Endothelial cell of umbilical vein (primary cell): ENCODE data around the gene A3GALT2. TPM values are rescaled to one million over a fixed set of nuclear protein-coding genes. Genes with fewer than 3 reads are reported as not detected.

Experiments used
- BruUV-seq: library from RNA; stranded (reverse); fragments of 400-500 nt; replicated peaks from 2 replicates; lab custom pipeline; 2021; lab: Mats Ljungman, UMichigan
- CTCF ChIA-PET: fragments of 300-600, 350-600 bp; sonication (Branson Sonifier 250); formaldehyde crosslinking; loops from one replicate; lab custom pipeline; 2021; ENCODE audit warnings: antibody characterized with exemption, inconsistent platforms; lab: Charles Lee
- POLR2A ChIA-PET: fragments of 300-600, 350-600 bp; sonication (Branson Sonifier 250); formaldehyde crosslinking; loops from one replicate; lab custom pipeline; 2021; ENCODE audit warnings: antibody characterized with exemption, inconsistent platforms; lab: Charles Lee
- DNase-seq: peaks from one replicate; pipeline ENCODE4 v3.0.0-alpha.2; 2011; ENCODE audit warnings: low read depth, low spot score
- FAIRE-seq: peaks from 2 replicates; lab custom pipeline; 2011; peaks lifted over from hg19 to GRCh38; lab: Jason Lieb, UNC
- H2AFZ ChIP-seq: 2 replicates; pipeline ENCODE4 v1.6.0; 2012; ENCODE audit warnings: low read depth, low read length, control low read depth, inconsistent platforms
- H3K27ac ChIP-seq: 2 replicates; pipeline ENCODE4 v1.5.1; 2011; ENCODE audit warnings: low read depth, mild to moderate bottlenecking, control low read depth, low read length, moderate library complexity; ENCODE audit not compliant: insufficient read depth
- H3K27me3 ChIP-seq, 2 experiments: 2 replicates each; pipeline versions ENCODE4 v1.6.0 to v1.6.1; 2011; ENCODE audit warnings: low read length in 2 of 2, mixed read lengths in 1 of 2; ENCODE audit not compliant: control insufficient read depth in 2 of 2, insufficient read depth in 2 of 2
- H3K36me3 ChIP-seq, 2 experiments: 2 replicates in 1 of 2; 3 replicates in 1 of 2; pipeline ENCODE4 v1.5.1; 2011; ENCODE audit warnings: low read length in 2 of 2, mild to moderate bottlenecking in 1 of 2, moderate library complexity in 1 of 2; ENCODE audit not compliant: control insufficient read depth in 2 of 2, insufficient read depth in 2 of 2; ENCODE audit errors: extremely low read depth in 1 of 2
- H3K4me1 ChIP-seq: 3 replicates; pipeline ENCODE4 v1.5.1; 2011; ENCODE audit warnings: mild to moderate bottlenecking, low read length; ENCODE audit not compliant: control insufficient read depth, insufficient read depth; ENCODE audit errors: extremely low read depth
- H3K4me2 ChIP-seq: 2 replicates; pipeline ENCODE4 v1.6.1; 2011; ENCODE audit warnings: low read length, control low read depth, mixed read lengths; ENCODE audit not compliant: insufficient read depth
- H3K4me3 ChIP-seq, 3 experiments: fragments of 200-600 bp in 1 of 3; sonication (generic), shearing (Covaris generic) in 1 of 3; replicated peaks in 1 of 3; 2 replicates each; pipeline ENCODE4 v1.5.1; 2011 to 2016; ENCODE audit warnings: control low read depth in 3 of 3, low read length in 3 of 3, mild to moderate bottlenecking in 2 of 3, inconsistent platforms in 1 of 3, low read depth in 1 of 3, moderate library complexity in 1 of 3; ENCODE audit not compliant: insufficient read depth in 1 of 3
- H3K79me2 ChIP-seq: 2 replicates; pipeline ENCODE4 v1.6.0; 2012; ENCODE audit warnings: low read length, inconsistent platforms; ENCODE audit not compliant: control insufficient read depth, insufficient read depth
- H3K9ac ChIP-seq: replicated peaks from 2 replicates; pipeline ENCODE3; 2011; ENCODE audit warnings: low read length, control low read depth; ENCODE audit not compliant: insufficient read depth; ENCODE audit errors: extremely low read depth
- H3K9me1 ChIP-seq: replicated peaks from 3 replicates; pipeline ENCODE4 v1.6.0; 2011; ENCODE audit warnings: mild to moderate bottlenecking, low read length; ENCODE audit not compliant: control insufficient read depth, insufficient read depth; ENCODE audit errors: extremely low read depth
- H3K9me3 ChIP-seq: replicated peaks from 2 replicates; pipeline ENCODE4 v1.5.1; 2012; ENCODE audit warnings: low read length, inconsistent platforms; ENCODE audit not compliant: control insufficient read depth, insufficient read depth
- H4K20me1 ChIP-seq: replicated peaks from 2 replicates; pipeline ENCODE3; 2011; ENCODE audit warnings: mild to moderate bottlenecking, low read length; ENCODE audit not compliant: control insufficient read depth, insufficient read depth; ENCODE audit errors: extremely low read depth
- JUN ChIP-seq: IDR thresholded peaks from 2 replicates; pipeline ENCODE4 v1.6.1; 2011; ENCODE audit warnings: borderline replicate concordance, low read depth; ENCODE audit not compliant: insufficient read length, insufficient read depth
- MYC ChIP-seq: IDR thresholded peaks from one replicate; pipeline ENCODE4 v1.6.1; 2011; ENCODE audit warnings: mild to moderate bottlenecking, low read depth, low read length
- POLR2A ChIP-seq: IDR thresholded peaks from 2 replicates; pipeline ENCODE4 v1.6.1; 2012; ENCODE audit warnings: low read depth, mild to moderate bottlenecking, control low read depth, low read length
- POLR2AphosphoS5 ChIP-seq: IDR thresholded peaks from 2 replicates; pipeline ENCODE4 v1.6.1; 2012; ENCODE audit warnings: low read depth, mild to moderate bottlenecking, control low read depth, low read length, moderate library complexity; ENCODE audit not compliant: insufficient read depth
- dilution Hi-C: fragments of 300-500 bp; cut with MboI; formaldehyde crosslinking; loops from one replicate; pipeline ENCODE4 v1.15.0; 2019; ENCODE audit warnings: low sequenced_read_pairs; ENCODE audit not compliant: extremely low pct_ligation_motif_present
- intact Hi-C: fragments of 100-400 bp; cut with micrococcal nuclease; formaldehyde crosslinking; loops from one replicate; pipeline ENCODE4 v1.10.0; 2022
- polyA plus RNA-seq, 4 experiments: library from polyadenylated mRNA; depleted of rRNA in 3 of 4; stranded (reverse) in 3 of 4; unstranded in 1 of 4; fragments of >200 nt; gene quantifications; 2 replicates each; pipeline versions ENCODE4 v1.2.1 to v1.2.3, GENCODE V29; 2011 to 2012; ENCODE audit warnings: missing spikeins in 1 of 4
- total RNA-seq: library from RNA; stranded (reverse); gene quantifications from 2 replicates; pipeline ENCODE4 v1.2.3, GENCODE V29; 2021
- TF ChIP-seq, protein P1 (sequence below), 2 donors: IDR thresholded peaks; 1 replicate in 1 of 2; 2 replicates in 1 of 2; pipeline ENCODE4 v1.5.1; 2011; ENCODE audit warnings: low read length in 2 of 2, mild to moderate bottlenecking in 2 of 2, moderate library complexity in 2 of 2, control low read depth in 1 of 2, inconsistent platforms in 1 of 2, low read depth in 1 of 2; ENCODE audit not compliant: insufficient read depth in 1 of 2; ENCODE audit errors: extremely low read depth in 1 of 2
- TF ChIP-seq, protein P2 (sequence below): IDR thresholded peaks from 2 replicates; pipeline ENCODE4 v1.6.1; 2011; ENCODE audit not compliant: insufficient read depth, insufficient read length

The A3GALT2 gene
- total and polyA plus RNA-seq, 2 donors (not counting 3 experiments of a cell fraction or from before 2014, with no cell fraction given), result not detected

- peak overlapping the region; percentile 4 for H3K4me2 ChIP-seq
- no peaks in the 10 kb centered on the region for H3K9me3 ChIP-seq
- DNase-seq (no peak), FAIRE-seq (no peak)
- H3K4me3 ChIP-seq, result no peak overlapping the region
- dilution Hi-C loops (no loop called here), intact Hi-C loops (loop anchor here (1.0 kb wide), 1 partner anchor 44 kb away; no protein-coding TSS in a partner anchor)
- TF ChIP-seq MYC, result no peak
- TF ChIP-seq, protein P1, sequence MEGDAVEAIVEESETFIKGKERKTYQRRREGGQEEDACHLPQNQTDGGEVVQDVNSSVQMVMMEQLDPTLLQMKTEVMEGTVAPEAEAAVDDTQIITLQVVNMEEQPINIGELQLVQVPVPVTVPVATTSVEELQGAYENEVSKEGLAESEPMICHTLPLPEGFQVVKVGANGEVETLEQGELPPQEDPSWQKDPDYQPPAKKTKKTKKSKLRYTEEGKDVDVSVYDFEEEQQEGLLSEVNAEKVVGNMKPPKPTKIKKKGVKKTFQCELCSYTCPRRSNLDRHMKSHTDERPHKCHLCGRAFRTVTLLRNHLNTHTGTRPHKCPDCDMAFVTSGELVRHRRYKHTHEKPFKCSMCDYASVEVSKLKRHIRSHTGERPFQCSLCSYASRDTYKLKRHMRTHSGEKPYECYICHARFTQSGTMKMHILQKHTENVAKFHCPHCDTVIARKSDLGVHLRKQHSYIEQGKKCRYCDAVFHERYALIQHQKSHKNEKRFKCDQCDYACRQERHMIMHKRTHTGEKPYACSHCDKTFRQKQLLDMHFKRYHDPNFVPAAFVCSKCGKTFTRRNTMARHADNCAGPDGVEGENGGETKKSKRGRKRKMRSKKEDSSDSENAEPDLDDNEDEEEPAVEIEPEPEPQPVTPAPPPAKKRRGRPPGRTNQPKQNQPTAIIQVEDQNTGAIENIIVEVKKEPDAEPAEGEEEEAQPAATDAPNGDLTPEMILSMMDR (IDR thresholded peaks at IDR 0.05; ENCODE audit: extremely low read depth in 1 of 2, insufficient read depth in 1 of 2, low read depth in 1 of 2, low read length in 2 of 2), result peak; percentile 6 to 14
- CTCF ChIA-PET, result interaction anchor here (0.6 to 2.7 kb wide), 8 partner anchors 8 to 132 kb away, joined by 3 to 15 read pairs (median 3); no protein-coding TSS in a partner anchor
- H3K36me3 ChIP-seq, result peaks cover 0 to 5% of the 10 kb centered on the region in 2 experiments
- BruUV-seq, result no TSS peak
- peaks cover 95% of the 10 kb centered on the region for H3K79me2 ChIP-seq
- H3K9me1 ChIP-seq, result no peaks in the 10 kb centered on the region
- H3K9ac ChIP-seq, result no peak overlapping the region
- peaks cover 68% of the 10 kb centered on the region for H3K4me1 ChIP-seq
- peaks cover 9% of the 10 kb centered on the region for H4K20me1 ChIP-seq
- no peak overlapping the region for H3K27ac ChIP-seq
- H2AFZ ChIP-seq, result no peak overlapping the region
- POLR2A ChIA-PET, result interaction anchor here (1.5 to 2.0 kb wide), 2 partner anchors 8 to 11 kb away, joined by 5 to 7 read pairs; no protein-coding TSS in a partner anchor
- no peaks in the 10 kb centered on the region for H3K27me3 ChIP-seq
Observed at GRCh38 chr1:33339413-33339812, 18.5 kb upstream of the A3GALT2 start.

DNA sequence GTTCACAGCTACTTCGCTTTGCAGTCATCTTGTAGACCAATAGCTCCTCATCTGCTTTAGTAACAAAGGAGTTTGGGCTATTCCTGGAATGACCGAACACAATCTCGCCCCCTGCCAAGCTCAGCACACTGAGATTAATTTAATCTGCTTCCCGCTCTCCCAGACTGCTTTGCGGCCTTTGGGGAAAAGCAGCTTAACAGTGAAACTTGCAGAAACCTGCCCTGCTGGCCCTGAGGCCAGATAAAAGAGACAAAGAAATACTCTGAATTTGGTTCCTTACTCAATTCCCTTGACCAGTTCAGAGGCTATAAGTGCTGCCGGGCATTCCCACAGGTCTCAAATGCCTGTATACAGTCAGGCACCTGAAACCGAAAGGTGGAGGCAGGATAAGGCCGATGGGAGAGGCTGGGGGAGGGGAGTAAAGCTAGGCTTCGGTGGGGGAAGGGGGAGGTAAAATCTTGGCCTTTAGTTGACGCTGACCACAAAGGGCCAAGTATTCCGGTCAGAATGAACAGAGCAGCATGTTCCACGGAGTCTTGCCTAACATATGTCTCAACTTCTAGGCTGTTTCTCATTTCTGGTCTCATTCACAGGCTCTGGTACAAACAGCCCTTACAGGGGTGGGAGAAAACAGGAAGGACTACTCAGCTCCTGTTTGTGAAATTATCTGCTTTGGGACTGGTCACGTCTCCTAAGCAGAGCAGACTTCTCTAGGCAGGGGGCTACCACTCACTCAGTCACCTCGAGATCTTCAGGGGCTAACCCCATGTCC, 17.7 kb upstream of the A3GALT2 start:
- no TSS peak for BruUV-seq
- H3K79me2 ChIP-seq, result peaks cover 94% of the 10 kb centered on the region
- ChIA-PET CTCF (interaction anchor here (0.9 to 2.7 kb wide), 8 partner anchors 9 to 43 kb away, joined by 3 to 15 read pairs (median 3); no protein-coding TSS in a partner anchor), POLR2A (interaction anchor here (1.5 to 2.0 kb wide), 2 partner anchors 9 to 11 kb away, joined by 5 to 7 read pairs; no protein-coding TSS in a partner anchor)
- DNase-seq (peak; percentile 66), FAIRE-seq (peak; percentile 61)
- H2AFZ ChIP-seq, result no peak overlapping the region
- H3K9me3 ChIP-seq, result no peaks in the 10 kb centered on the region
- no peak overlapping the region for H3K9ac ChIP-seq
- intact Hi-C loops, result loop anchor here (1.0 kb wide), 1 partner anchor 43 kb away; no protein-coding TSS in a partner anchor
- dilution Hi-C loops, result no loop called here
- no peak overlapping the region for H3K27ac ChIP-seq
- H4K20me1 ChIP-seq, result peaks cover 6% of the 10 kb centered on the region
- H3K4me1 ChIP-seq, result peaks cover 68% of the 10 kb centered on the region
- no peaks in the 10 kb centered on the region for H3K27me3 ChIP-seq
- H3K9me1 ChIP-seq, result no peaks in the 10 kb centered on the region
- no peak overlapping the region for H3K4me3 ChIP-seq
- peak overlapping the region; percentile 4 for H3K4me2 ChIP-seq
- H3K36me3 ChIP-seq, result peaks cover under 1 to 5% of the 10 kb centered on the region in 2 experiments
- TF ChIP-seq, protein P2, sequence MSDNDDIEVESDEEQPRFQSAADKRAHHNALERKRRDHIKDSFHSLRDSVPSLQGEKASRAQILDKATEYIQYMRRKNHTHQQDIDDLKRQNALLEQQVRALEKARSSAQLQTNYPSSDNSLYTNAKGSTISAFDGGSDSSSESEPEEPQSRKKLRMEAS, result no peak
- no peak for TF ChIP-seq MYC
- peak; percentile 26 for TF ChIP-seq POLR2AphosphoS5
- no peak for TF ChIP-seq POLR2A
- TF ChIP-seq JUN, result no peak
